CD4-positive, alpha-beta T cell (primary cell): ENCODE data around the gene PCBP4. TPM values are rescaled to one million over a fixed set of nuclear protein-coding genes. Genes with fewer than 3 reads are reported as not detected.

Experiments used
- ATAC-seq: fragments of 200-7000 bp; cut with Tn5 transposase; one replicate; pipeline ENCODE4 v1.10.0; 2022; ENCODE audit warnings: mild to moderate bottlenecking; ENCODE audit not compliant: poor library complexity
- CTCF ChIA-PET: fragments of 350-600 bp; sonication (Branson Sonifier 250); formaldehyde crosslinking; loops from one replicate; lab custom pipeline; 2021; ENCODE audit warnings: antibody characterized with exemption, inconsistent platforms; lab: Charles Lee
- POLR2A ChIA-PET: fragments of 350-600 bp; sonication (Branson Sonifier 250); formaldehyde crosslinking; loops from one replicate; lab custom pipeline; 2021; ENCODE audit warnings: antibody characterized with exemption, inconsistent platforms; lab: Charles Lee
- DNase-seq, 14 experiments: peaks; one replicate each; pipeline ENCODE4 v3.0.0-alpha.2; 2013 to 2020; ENCODE audit warnings: mixed read lengths in 2 of 14
- H3K27ac ChIP-seq, 2 donors: one replicate each; pipeline versions ENCODE4 v1.5.1 to v1.7.0; 2013; ENCODE audit warnings: low read length in 2 of 2, low read depth in 1 of 2, mild to moderate bottlenecking in 1 of 2
- H3K27me3 ChIP-seq, 2 experiments: 1 replicate in 1 of 2; 2 replicates in 1 of 2; pipeline versions ENCODE4 v1.6.1 to v1.7.0; 2013; ENCODE audit warnings: low read length in 2 of 2, control low read depth in 1 of 2, mild to moderate bottlenecking in 1 of 2, moderate library complexity in 1 of 2; ENCODE audit not compliant: insufficient read depth in 2 of 2, control insufficient read depth in 1 of 2
- H3K36me3 ChIP-seq: one replicate; pipeline ENCODE4 v1.6.1; 2013; ENCODE audit warnings: low read length, control low read depth; ENCODE audit not compliant: insufficient read depth
- H3K4me1 ChIP-seq: one replicate; pipeline ENCODE4 v1.6.1; 2013; ENCODE audit warnings: low read length, control low read depth; ENCODE audit not compliant: insufficient read depth
- H3K4me3 ChIP-seq: one replicate; pipeline ENCODE4 v1.5.1; 2013; ENCODE audit warnings: mild to moderate bottlenecking, low read length, moderate library complexity
- H3K9me3 ChIP-seq, 2 experiments: 1 replicate in 1 of 2; 2 replicates in 1 of 2; pipeline versions ENCODE4 v1.6.1 to v1.7.0; 2013; ENCODE audit warnings: low read length in 2 of 2, mild to moderate bottlenecking in 2 of 2, control low read depth in 1 of 2, moderate library complexity in 1 of 2; ENCODE audit not compliant: control insufficient read depth in 1 of 2, insufficient read depth in 1 of 2
- H3K27ac Mint-ChIP-seq: one replicate; pipeline ENCODE4 v1.8.0; 2020; ENCODE audit warnings: mixed read lengths
- H3K27me3 Mint-ChIP-seq: one replicate; pipeline ENCODE4 v1.8.0; 2021; ENCODE audit warnings: mixed read lengths
- H3K36me3 Mint-ChIP-seq: one replicate; pipeline ENCODE4 v1.8.0; 2021; ENCODE audit warnings: low read depth, mixed read lengths
- H3K4me1 Mint-ChIP-seq: one replicate; pipeline ENCODE4 v1.8.0; 2021; ENCODE audit warnings: low read depth, mixed read lengths
- H3K4me3 Mint-ChIP-seq: one replicate; pipeline ENCODE4 v1.8.0; 2020; ENCODE audit warnings: mild to moderate bottlenecking, mixed read lengths
- H3K9me3 Mint-ChIP-seq: one replicate; pipeline ENCODE4 v1.8.0; 2020; ENCODE audit warnings: mixed read lengths
- CTCF ChIP-seq: fragments of 200-600 bp; IDR thresholded peaks from one replicate; pipeline ENCODE4 v1.8.0; 2022; ENCODE audit warnings: antibody characterized with exemption, mild to moderate bottlenecking
- intact Hi-C, 2 experiments: fragments of 100-400 bp; cut with DNase I in 1 of 2; cut with micrococcal nuclease in 1 of 2; formaldehyde crosslinking; loops; one replicate each; pipeline versions ENCODE4 v1.15.1 to v1.9.0; 2023 to 2025; cut with DNase I, micrococcal nuclease
- total RNA-seq, 174 experiments: library from RNA in 2 of 174; stranded (reverse) in 2 of 174; gene quantifications; one replicate each; pipeline ENCODE4 v1.2.3 and lab custom pipeline; 2021 to 2026

Gene PCBP4
- total RNA-seq, 2 experiments from 2014 or later: 14.7 to 16.8 TPM

GRCh38 chr3:51998774-51999173 lies 31.5 kb upstream of the PCBP4 start:
- H3K4me3 Mint-ChIP-seq: no peak overlapping the region
- ATAC-seq: no peak
- intact Hi-C loops: loop anchor here in 1 of 2 experiments (5.0 to 10.0 kb wide), 3 partner anchors 289 to 706 kb away; partner anchors contain the start of genes GLT8D1, GLYCTK and SPCS1
- CTCF ChIA-PET: no interaction called here
- H3K4me1 ChIP-seq: peaks cover 32% of the 10 kb centered on the region
- no peaks in the 10 kb centered on the region for H3K27me3 Mint-ChIP-seq
- H3K4me3 ChIP-seq: no peak overlapping the region
- H3K9me3 Mint-ChIP-seq: no peaks in the 10 kb centered on the region
- H3K9me3 ChIP-seq: no peaks in the 10 kb centered on the region
- no peaks in the 10 kb centered on the region for H3K27me3 ChIP-seq
- TF ChIP-seq CTCF: no peak
- peaks cover 29% of the 10 kb centered on the region for H3K4me1 Mint-ChIP-seq
- POLR2A ChIA-PET: no interaction called here
- H3K36me3 ChIP-seq: peaks cover 14% of the 10 kb centered on the region
- H3K27ac Mint-ChIP-seq: no peak overlapping the region
- H3K27ac ChIP-seq: no peak overlapping the region
- peaks cover 19% of the 10 kb centered on the region for H3K36me3 Mint-ChIP-seq
- no peak for DNase-seq

- Histone ChIP-seq H3K9me3 (no peaks in the 10 kb centered on the region), H3K36me3 (peaks cover 19% of the 10 kb centered on the region), H3K27me3 (no peaks in the 10 kb centered on the region), H3K27ac (no peak overlapping the region), H3K4me3 (no peak overlapping the region), H3K4me1 (peaks cover 33% of the 10 kb centered on the region)
- ChIA-PET POLR2A (no interaction called here), CTCF (no interaction called here)
- ATAC-seq (no peak), DNase-seq (no peak)
- Mint-ChIP-seq H3K9me3 (no peaks in the 10 kb centered on the region), H3K27me3 (no peaks in the 10 kb centered on the region), H3K4me1 (peaks cover 29% of the 10 kb centered on the region), H3K27ac (no peak overlapping the region), H3K36me3 (peaks cover 26% of the 10 kb centered on the region), H3K4me3 (no peak overlapping the region)
- intact Hi-C loops: loop anchor here (2.0 to 10.0 kb wide), 4 partner anchors 59 to 707 kb away; partner anchors contain the start of genes DUSP7 (in 1 of the 2), GLT8D1 (in 1 of the 2), GLYCTK (in 1 of the 2) and SPCS1 (in 1 of the 2)
- no peak for TF ChIP-seq CTCF
These were observed 30.8 kb upstream of the PCBP4 start for GRCh38 chr3:51997935-51998596.

GRCh38 chr3:51997172-51997571 lies 29.9 kb upstream of the PCBP4 start:
- H3K27ac ChIP-seq: no peak overlapping the region
- no peaks in the 10 kb centered on the region for H3K9me3 Mint-ChIP-seq
- H3K27ac Mint-ChIP-seq: no peak overlapping the region
- TF ChIP-seq CTCF: no peak
- no peaks in the 10 kb centered on the region for H3K27me3 Mint-ChIP-seq
- POLR2A ChIA-PET: no interaction called here
- intact Hi-C loops: loop anchor here (2.0 to 10.0 kb wide), 4 partner anchors 60 to 708 kb away; partner anchors contain the start of genes DUSP7 (in 1 of the 2), GLT8D1 (in 1 of the 2), GLYCTK (in 1 of the 2) and SPCS1 (in 1 of the 2)
- no peaks in the 10 kb centered on the region for H3K9me3 ChIP-seq
- DNase-seq: no peak
- peaks cover 33% of the 10 kb centered on the region for H3K36me3 Mint-ChIP-seq
- H3K4me3 ChIP-seq: no peak overlapping the region
- H3K36me3 ChIP-seq: peaks cover 27% of the 10 kb centered on the region
- H3K4me1 Mint-ChIP-seq: peaks cover 34% of the 10 kb centered on the region
- H3K27me3 ChIP-seq: no peaks in the 10 kb centered on the region
- CTCF ChIA-PET: no interaction called here
- H3K4me3 Mint-ChIP-seq: peak overlapping the region; percentile 55
- no peak for ATAC-seq
- peaks cover 41% of the 10 kb centered on the region for H3K4me1 ChIP-seq
